Caco-2 (cell line): ENCODE data around the gene MPP3. TPM values are rescaled to one million over a fixed set of nuclear protein-coding genes. Genes with fewer than 3 reads are reported as not detected.
A peak's percentile ranks its signal among the peaks of the same experiment; 100 is the strongest.

Experiments
- BruUV-seq: library from RNA; stranded (reverse); fragments of 400-500 nt; replicated peaks from 2 replicates; lab custom pipeline; 2021; lab: Mats Ljungman, UMichigan
- CTCF ChIA-PET: fragments of 300-600 bp; sonication (Branson Sonifier 250); formaldehyde crosslinking; loops from one replicate; lab custom pipeline; 2022; ENCODE audit warnings: antibody characterized with exemption; lab: Charles Lee
- POLR2A ChIA-PET: fragments of 300-600 bp; sonication (Branson Sonifier 250); formaldehyde crosslinking; loops from one replicate; lab custom pipeline; 2022; ENCODE audit warnings: antibody characterized with exemption; lab: Charles Lee
- DNase-seq, 2 experiments: peaks; one replicate each; pipeline versions ENCODE4 v3.0.0 to v3.0.0-alpha.2; 2020 to 2022
- H3K27me3 ChIP-seq: replicated peaks from 2 replicates; pipeline ENCODE4 v1.6.0; 2011; ENCODE audit warnings: low read length; ENCODE audit not compliant: control insufficient read depth, insufficient read depth
- H3K36me3 ChIP-seq: 2 replicates; pipeline ENCODE4 v1.5.1; 2011; ENCODE audit warnings: low read length; ENCODE audit not compliant: control insufficient read depth, insufficient read depth
- H3K4me1 ChIP-seq: fragments of 250-450 bp; sonication (Bioruptor Pico); 2 replicates; pipeline ENCODE4 v1.5.1; 2020; ENCODE audit warnings: mild to moderate bottlenecking
- H3K4me3 ChIP-seq: 2 replicates; pipeline ENCODE4 v1.5.1; 2011; ENCODE audit warnings: low read depth, mild to moderate bottlenecking, control low read depth, low read length
- H3K9me3 ChIP-seq: fragments of 250-450 bp; sonication (Bioruptor Pico); 2 replicates; pipeline ENCODE4 v1.5.1; 2020; ENCODE audit warnings: mild to moderate bottlenecking, moderate library complexity
- H3K27ac Mint-ChIP-seq: one replicate; pipeline ENCODE4 v1.8.0; 2022; ENCODE audit warnings: mixed read lengths; ENCODE audit not compliant: unreplicated experiment
- H3K27me3 Mint-ChIP-seq: one replicate; pipeline ENCODE4 v1.8.0; 2022; ENCODE audit warnings: mixed read lengths; ENCODE audit not compliant: insufficient read depth, unreplicated experiment
- H3K36me3 Mint-ChIP-seq: one replicate; pipeline ENCODE4 v1.8.0; 2022; ENCODE audit warnings: mild to moderate bottlenecking, mixed read lengths; ENCODE audit not compliant: insufficient read depth, unreplicated experiment
- H3K4me1 Mint-ChIP-seq: one replicate; pipeline ENCODE4 v1.8.0; 2022; ENCODE audit warnings: low read depth, mixed read lengths; ENCODE audit not compliant: unreplicated experiment
- H3K4me3 Mint-ChIP-seq: one replicate; pipeline ENCODE4 v1.8.0; 2022; ENCODE audit warnings: mild to moderate bottlenecking, moderate library complexity, mixed read lengths; ENCODE audit not compliant: unreplicated experiment
- H3K9me3 Mint-ChIP-seq: one replicate; pipeline ENCODE4 v1.8.0; 2022; ENCODE audit warnings: mixed read lengths; ENCODE audit not compliant: unreplicated experiment
- CTCF ChIP-seq, 2 experiments: fragments of 200-600 bp in 1 of 2; IDR thresholded peaks; 1 replicate in 1 of 2; 2 replicates in 1 of 2; pipeline versions ENCODE4 v1.5.1 to v1.8.0; 2011 to 2022; ENCODE audit warnings: antibody characterized with exemption in 1 of 2, control low read depth in 1 of 2, inconsistent platforms in 1 of 2, low read depth in 1 of 2, low read length in 1 of 2, mild to moderate bottlenecking in 1 of 2, moderate library complexity in 1 of 2; ENCODE audit not compliant: insufficient read depth in 1 of 2, severe bottlenecking in 1 of 2, unreplicated experiment in 1 of 2
- intact Hi-C: fragments of 100-400 bp; cut with micrococcal nuclease; formaldehyde crosslinking; loops from one replicate; pipeline ENCODE4 v1.10.0; 2022; ENCODE audit not compliant: unreplicated experiment
- total RNA-seq: library from RNA; stranded (reverse); gene quantifications from 2 replicates; pipeline ENCODE4 v1.2.3, GENCODE V29; 2022

Gene MPP3
- total RNA-seq, 1 experiment from 2014 or later: 7.9 TPM

- Histone ChIP-seq H3K27me3 (no peaks in the 10 kb centered on the region), H3K9me3 (no peaks in the 10 kb centered on the region), H3K4me3 (no peak overlapping the region), H3K36me3 (no peaks in the 10 kb centered on the region; the same call in 1 of the 2 replicates), H3K4me1 (peaks cover 10% of the 10 kb centered on the region)
- no TSS peak for BruUV-seq
- peak overlapping the region; percentile 45 for H3K27ac Mint-ChIP-seq
- no peaks in the 10 kb centered on the region for H3K36me3 Mint-ChIP-seq
- POLR2A ChIA-PET: no interaction called here
- H3K9me3 Mint-ChIP-seq: no peaks in the 10 kb centered on the region
- DNase-seq: peak; percentile 81 to 89
- peak; percentile 98 to 99 for TF ChIP-seq CTCF (IDR thresholded peaks at IDR 0.05; ENCODE audit: insufficient read depth in 1 of 2, low read depth in 1 of 2, low read length in 1 of 2, severe bottlenecking in 1 of 2, unreplicated experiment in 1 of 2)
- CTCF ChIA-PET: interaction anchor here (0.9 to 1.7 kb wide), 6 partner anchors 30 to 290 kb away, joined by 3 to 11 read pairs (median 4); no protein-coding TSS in a partner anchor
- H3K4me3 Mint-ChIP-seq: no peak overlapping the region
- H3K27me3 Mint-ChIP-seq: no peaks in the 10 kb centered on the region
- intact Hi-C loops: loop anchor here (1.0 to 5.0 kb wide), 4 partner anchors 22 to 117 kb away; partner anchors contain the start of gene PPY
- H3K4me1 Mint-ChIP-seq: peaks cover 8% of the 10 kb centered on the region
Measured at GRCh38 chr17:43878260-43879175, 45.6 kb upstream of the MPP3 start.

- H3K9me3 Mint-ChIP-seq: no peaks in the 10 kb centered on the region
- ChIA-PET CTCF (interaction anchor here (0.6 to 1.7 kb wide), 7 partner anchors 29 to 291 kb away, joined by 3 to 11 read pairs (median 5); no protein-coding TSS in a partner anchor), POLR2A (interaction anchor here (0.6 kb wide), 1 partner anchor 231 kb away, joined by 16 read pairs; no protein-coding TSS in a partner anchor)
- TF ChIP-seq CTCF (IDR thresholded peaks at IDR 0.05; ENCODE audit: insufficient read depth in 1 of 2, low read depth in 1 of 2, low read length in 1 of 2, severe bottlenecking in 1 of 2, unreplicated experiment in 1 of 2): no peak
- H3K4me3 Mint-ChIP-seq: no peak overlapping the region
- H3K4me1 Mint-ChIP-seq: peaks cover 8% of the 10 kb centered on the region
- no peaks in the 10 kb centered on the region for H3K27me3 ChIP-seq
- no peaks in the 10 kb centered on the region for H3K36me3 Mint-ChIP-seq
- BruUV-seq: no TSS peak
- DNase-seq: no peak
- H3K4me1 ChIP-seq: peaks cover 10% of the 10 kb centered on the region
- H3K4me3 ChIP-seq: no peak overlapping the region
- H3K27me3 Mint-ChIP-seq: no peaks in the 10 kb centered on the region
- intact Hi-C loops: loop anchor here (1.0 to 5.0 kb wide), 4 partner anchors 23 to 118 kb away; partner anchors contain the start of gene PPY
- H3K27ac Mint-ChIP-seq: no peak overlapping the region
- no peaks in the 10 kb centered on the region; the same call in 1 of the 2 replicates for H3K36me3 ChIP-seq
- H3K9me3 ChIP-seq: no peaks in the 10 kb centered on the region
Measured at GRCh38 chr17:43877451-43878155, 44.7 kb upstream of the MPP3 start.

- H3K4me1 Mint-ChIP-seq: peaks cover 12% of the 10 kb centered on the region
- Histone ChIP-seq H3K27me3 (no peaks in the 10 kb centered on the region), H3K4me1 (peaks cover 10% of the 10 kb centered on the region), H3K36me3 (no peaks in the 10 kb centered on the region; the same call in 1 of the 2 replicates), H3K4me3 (no peak overlapping the region), H3K9me3 (no peaks in the 10 kb centered on the region)
- POLR2A ChIA-PET: interaction anchor here (0.6 kb wide), 1 partner anchor 232 kb away, joined by 16 read pairs; no protein-coding TSS in a partner anchor
- TF ChIP-seq CTCF (IDR thresholded peaks at IDR 0.05; ENCODE audit: insufficient read depth in 1 of 2, low read depth in 1 of 2, low read length in 1 of 2, severe bottlenecking in 1 of 2, unreplicated experiment in 1 of 2): no peak
- no peak overlapping the region for H3K4me3 Mint-ChIP-seq
- no peaks in the 10 kb centered on the region for H3K36me3 Mint-ChIP-seq
- H3K27me3 Mint-ChIP-seq: no peaks in the 10 kb centered on the region
- no peaks in the 10 kb centered on the region for H3K9me3 Mint-ChIP-seq
- intact Hi-C loops: loop anchor here (5.0 kb wide), 2 partner anchors 35 to 65 kb away; partner anchors contain the start of gene PPY
- no TSS peak for BruUV-seq
- no peak for DNase-seq
- CTCF ChIA-PET: interaction anchor here (0.6 kb wide), 1 partner anchor 86 kb away, joined by 6 read pairs; no protein-coding TSS in a partner anchor
- H3K27ac Mint-ChIP-seq: no peak overlapping the region
Measured at GRCh38 chr17:43877031-43877430, 44.1 kb upstream of the MPP3 start.
